Esophagus muscularis mucosa (tissue), 4 donors: ENCODE results near the gene MYO19. TPM values are rescaled to one million over a fixed set of nuclear protein-coding genes. Genes with fewer than 3 reads are reported as not detected.

ENCODE experiments used
- DNase-seq: peaks from one replicate; pipeline ENCODE4 v3.0.0-alpha.2; 2017; ENCODE audit errors: extremely low spot score
- H3K27ac ChIP-seq, 4 donors: fragments of 200-600 bp; sonication (generic); replicated peaks in 1 of 4; 1 replicate in 3 of 4; 2 replicates in 1 of 4; pipeline ENCODE4 v1.5.1; 2016 to 2019; ENCODE audit warnings: mild to moderate bottlenecking in 1 of 4
- H3K27me3 ChIP-seq, 4 donors: fragments of 200-600 bp; sonication (generic); one replicate each; pipeline versions ENCODE4 v1.5.1 to v1.6.0; 2016 to 2019
- H3K36me3 ChIP-seq, 4 donors: fragments of 200-600 bp; sonication (generic); one replicate each; pipeline ENCODE4 v1.5.1; 2016 to 2019
- H3K4me1 ChIP-seq, 4 donors: fragments of 200-600 bp; sonication (generic); one replicate each; pipeline ENCODE4 v1.5.1; 2016 to 2019
- H3K4me3 ChIP-seq, 4 donors: fragments of 200-600 bp; sonication (generic); 1 replicate in 2 of 4; 2 replicates in 2 of 4; pipeline ENCODE4 v1.5.1; 2016 to 2019; ENCODE audit warnings: mild to moderate bottlenecking in 4 of 4, moderate library complexity in 1 of 4
- H3K9me3 ChIP-seq, 4 donors: fragments of 200-600 bp; sonication (generic); 1 replicate in 3 of 4; 2 replicates in 1 of 4; pipeline ENCODE4 v1.5.1; 2016 to 2019
- CTCF ChIP-seq, 3 experiments: fragments of 200-600 bp in 2 of 3; fragments of 450-650 bp in 1 of 3; sonication (generic) in 2 of 3; IDR thresholded peaks; one replicate each; pipeline ENCODE4 v1.5.1; 2017 to 2019; ENCODE audit warnings: antibody characterized with exemption in 3 of 3, mild to moderate bottlenecking in 2 of 3, moderate library complexity in 1 of 3
- EP300 ChIP-seq: sonication (generic); formaldehyde crosslinking; IDR thresholded peaks from one replicate; pipeline ENCODE4 v1.6.1; 2017; ENCODE audit warnings: antibody characterized with exemption
- POLR2A ChIP-seq: fragments of 450-650 bp; IDR thresholded peaks from one replicate; pipeline ENCODE4 v1.6.1; 2017; ENCODE audit warnings: antibody characterized with exemption, moderate library complexity, mild to moderate bottlenecking, low read depth
- POLR2AphosphoS5 ChIP-seq, 2 donors: sonication (generic); formaldehyde crosslinking; IDR thresholded peaks; one replicate each; pipeline ENCODE4 v1.6.1; 2017; ENCODE audit warnings: antibody characterized with exemption in 2 of 2
- WGBS: methylation state at CpG from one replicate; pipeline ENCODE4 v1.1.5; 2018; 5-methylcytosine and 5-hydroxymethylcytosine counted together
- intact Hi-C: fragments of 100-400 bp; cut with DNase I; formaldehyde crosslinking; loops from one replicate; pipeline ENCODE4 v1.15.1; 2023
- total RNA-seq, 4 donors: library from RNA; depleted of rRNA; stranded (reverse); fragments of >200 nt; gene quantifications; one replicate each; pipeline versions ENCODE4 v1.1.0 to v1.2.1, GENCODE V29; 2016

The MYO19 gene
- total RNA-seq, 4 donors from 2014 or later, result 29.5 to 68.1 (median 44.3) TPM

DNA sequence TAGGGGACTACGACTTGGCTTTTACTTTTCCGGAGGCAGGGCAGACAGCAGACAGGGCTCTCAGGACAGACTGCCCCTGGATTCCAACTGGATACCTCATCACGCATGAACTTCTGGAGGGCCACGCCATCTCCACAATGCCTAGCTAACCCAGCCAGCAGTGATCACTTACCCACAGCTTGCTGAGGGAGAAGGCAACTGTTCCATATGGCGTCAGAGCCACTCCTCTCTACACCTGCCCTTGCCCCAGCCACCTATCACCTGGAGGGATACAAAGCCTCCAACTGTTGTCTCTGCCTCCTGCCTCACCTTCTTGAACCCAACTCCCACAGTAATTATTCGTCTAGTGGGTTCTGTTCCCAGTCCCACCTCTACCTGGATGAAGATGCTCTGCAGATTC lies 8.8 kb downstream of the MYO19 start:
- no peaks in the 10 kb centered on the region for H3K4me1 ChIP-seq
- DNase-seq, result no peak
- no peak overlapping the region for H3K27ac ChIP-seq
- H3K27me3 ChIP-seq, result no peaks in the 10 kb centered on the region
- H3K9me3 ChIP-seq, result no peaks in the 10 kb centered on the region
- 92% methylated on average over 6 of the region's 6 CpGs for WGBS
- H3K4me3 ChIP-seq, result no peak overlapping the region
- TF ChIP-seq CTCF (IDR thresholded peaks at IDR 0.05), result no peak
- intact Hi-C loops, result no loop called here
- peaks cover 34 to 90% (median 78%) of the 10 kb centered on the region in 4 donors for H3K36me3 ChIP-seq

- H3K27ac ChIP-seq, result no peak overlapping the region
- peaks cover 34 to 90% (median 75%) of the 10 kb centered on the region in 4 donors for H3K36me3 ChIP-seq
- TF ChIP-seq EP300, result no peak
- no peak for TF ChIP-seq POLR2A
- TF ChIP-seq POLR2AphosphoS5 (IDR thresholded peaks at IDR 0.05), result no peak
- no peak for TF ChIP-seq CTCF (IDR thresholded peaks at IDR 0.05)
- no peaks in the 10 kb centered on the region for H3K9me3 ChIP-seq
- H3K4me3 ChIP-seq, result no peak overlapping the region
- DNase-seq, result no peak
- intact Hi-C loops, result no loop called here
- H3K4me1 ChIP-seq, result no peaks in the 10 kb centered on the region
- 88% methylated on average over 2 of the region's 2 CpGs for WGBS
- H3K27me3 ChIP-seq, result no peaks in the 10 kb centered on the region
Measured at GRCh38 chr17:36525113-36525512, 9.6 kb downstream of the MYO19 start.

DNA sequence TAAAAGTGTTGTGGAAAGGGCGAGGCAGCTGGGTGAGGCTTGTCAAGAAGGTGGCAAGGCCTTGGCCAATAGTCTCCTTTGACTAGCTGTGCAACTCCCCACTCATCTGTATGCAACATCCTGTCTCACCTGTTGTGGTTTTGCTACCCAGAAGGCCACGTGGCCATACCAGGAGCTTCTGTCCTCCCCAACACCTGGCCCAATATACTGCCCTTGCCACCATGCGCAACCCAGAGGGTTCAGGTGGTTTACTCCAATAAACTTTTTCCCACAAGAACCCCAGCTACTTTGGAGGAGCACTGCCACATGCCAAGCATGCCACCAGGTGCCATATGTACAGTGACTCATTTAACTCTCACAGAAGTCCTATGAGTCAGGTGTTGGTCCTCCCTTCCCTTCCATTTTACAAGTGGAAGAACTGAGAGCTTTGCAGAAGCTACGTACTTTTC lies 10.2 kb downstream of the MYO19 start:
- 95% methylated on average over 4 of the region's 4 CpGs for WGBS
- Histone ChIP-seq H3K36me3 (peaks cover 34 to 88% (median 69%) of the 10 kb centered on the region in 4 donors), H3K9me3 (no peaks in the 10 kb centered on the region), H3K4me1 (no peaks in the 10 kb centered on the region), H3K27me3 (no peaks in the 10 kb centered on the region), H3K4me3 (no peak overlapping the region), H3K27ac (no peak overlapping the region)
- DNase-seq, result no peak
- no peak for TF ChIP-seq CTCF (IDR thresholded peaks at IDR 0.05)
- TF ChIP-seq POLR2A, result no peak
- no peak for TF ChIP-seq EP300
- no peak for TF ChIP-seq POLR2AphosphoS5 (IDR thresholded peaks at IDR 0.05)
- intact Hi-C loops, result no loop called here

- H3K4me3 ChIP-seq, result no peak overlapping the region
- no peak for DNase-seq
- peaks cover 35 to 75% (median 59%) of the 10 kb centered on the region in 4 donors for H3K36me3 ChIP-seq
- TF ChIP-seq EP300, result no peak
- no peak for TF ChIP-seq POLR2A
- no peak for TF ChIP-seq CTCF (IDR thresholded peaks at IDR 0.05)
- TF ChIP-seq POLR2AphosphoS5 (IDR thresholded peaks at IDR 0.05), result no peak
- no peaks in the 10 kb centered on the region for H3K4me1 ChIP-seq
- 92% methylated on average over 2 of the region's 2 CpGs for WGBS
- no peaks in the 10 kb centered on the region for H3K9me3 ChIP-seq
- no peaks in the 10 kb centered on the region for H3K27me3 ChIP-seq
- intact Hi-C loops, result no loop called here
- no peak overlapping the region for H3K27ac ChIP-seq
Measured at GRCh38 chr17:36523113-36523512, 11.6 kb downstream of the MYO19 start.

DNA sequence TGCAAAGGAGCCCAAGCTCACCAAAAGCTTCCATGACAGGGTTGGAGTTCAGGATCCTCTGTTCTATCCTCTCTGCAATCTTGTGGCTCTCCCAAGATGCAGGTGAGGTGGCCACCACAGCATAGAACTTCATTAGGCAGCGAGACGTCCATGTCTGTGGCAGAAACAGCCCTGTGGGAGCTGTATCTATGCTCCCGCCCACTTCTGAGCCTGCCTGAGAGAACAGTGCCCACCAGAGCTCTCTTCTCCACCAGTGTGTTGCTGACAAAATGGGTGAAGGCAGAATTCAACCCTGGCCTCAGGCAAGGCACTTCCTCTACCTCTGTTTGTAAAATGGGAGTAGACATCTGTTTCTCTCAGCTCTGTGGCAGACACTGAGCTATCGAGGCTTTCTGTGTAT lies 18.8 kb downstream of the MYO19 start:
- no peak overlapping the region for H3K4me3 ChIP-seq
- H3K27me3 ChIP-seq, result no peaks in the 10 kb centered on the region
- 77% methylated on average over 3 of the region's 4 CpGs for whole genome bisulfite sequencing
- no peak overlapping the region for H3K27ac ChIP-seq
- H3K9me3 ChIP-seq, result no peaks in the 10 kb centered on the region
- H3K4me1 ChIP-seq, result peaks cover 0 to 3% (median 0%) of the 10 kb centered on the region in 4 donors
- TF ChIP-seq CTCF (IDR thresholded peaks at IDR 0.05) (no peak), POLR2A (no peak), POLR2AphosphoS5 (IDR thresholded peaks at IDR 0.05) (no peak), EP300 (no peak)
- no peak for DNase-seq
- intact Hi-C loops, result no loop called here
- peaks cover 6 to 62% (median 36%) of the 10 kb centered on the region in 4 donors for H3K36me3 ChIP-seq
